Testis (tissue), 3 donors: Measurements from ENCODE around the gene ME1. TPM values are rescaled to one million over a fixed set of nuclear protein-coding genes. Genes with fewer than 3 reads are reported as not detected.

Source experiments
- DNase-seq: peaks from one replicate; pipeline ENCODE4 v3.0.0-alpha.2; 2019
- H3K27ac ChIP-seq, 2 donors: fragments of 200-600 bp; sonication (generic); one replicate each; pipeline ENCODE4 v1.5.1; 2019
- H3K27me3 ChIP-seq: fragments of 200-600 bp; sonication (generic); one replicate; pipeline ENCODE4 v1.5.1; 2019
- H3K36me3 ChIP-seq: fragments of 200-600 bp; sonication (generic); one replicate; pipeline ENCODE4 v1.5.1; 2017; ENCODE audit warnings: low read depth; ENCODE audit errors: missing control alignments
- H3K4me1 ChIP-seq: fragments of 200-600 bp; sonication (generic); one replicate; pipeline ENCODE4 v1.5.1; 2019
- H3K4me3 ChIP-seq, 2 donors: fragments of 200-600 bp; sonication (generic); one replicate each; pipeline ENCODE4 v1.5.1; 2017 to 2019
- H3K9me3 ChIP-seq: fragments of 200-600 bp; sonication (generic); one replicate; pipeline ENCODE4 v1.5.1; 2017
- POLR2A ChIP-seq: fragments of 450-650 bp; IDR thresholded peaks from one replicate; pipeline ENCODE4 v1.6.1; 2017; ENCODE audit warnings: antibody characterized with exemption, mild to moderate bottlenecking, moderate library complexity
- WGBS, 2 donors: methylation state at CpG; one replicate each; pipeline ENCODE4 v1.1.5; 2018; 5-methylcytosine and 5-hydroxymethylcytosine counted together
- intact Hi-C: fragments of 100-400 bp; cut with DNase I; formaldehyde crosslinking; loops from one replicate; pipeline ENCODE4 v1.15.1; 2023; ENCODE audit warnings: low total_unique reads
- polyA plus RNA-seq: library from polyadenylated mRNA; stranded (reverse); fragments of 350-450 nt; fragmentation: Illumina TruSeq; extraction: RNeasy Lipid Tissue Mini Kit (QIAGEN cat#74804); gene quantifications from one replicate; pipeline ENCODE4 v1.2.3, GENCODE V29; 2014; ENCODE audit warnings: low read depth, low replicate concordance; ENCODE audit not compliant: insufficient read depth
- total RNA-seq, 2 donors: library from RNA; depleted of rRNA; stranded (reverse); fragments of >200 nt; gene quantifications; one replicate each; pipeline ENCODE4 v1.2.3, GENCODE V29; 2016
- TF ChIP-seq, protein P1 (sequence below), 3 experiments: fragments of 450-650 bp in 2 of 3; fragments of 200-600 bp in 1 of 3; sonication (generic) in 1 of 3; IDR thresholded peaks; one replicate each; pipeline ENCODE4 v1.5.1; 2016 to 2019; ENCODE audit warnings: antibody characterized with exemption in 3 of 3, mild to moderate bottlenecking in 2 of 3, moderate library complexity in 1 of 3

ME1 gene
- total and polyA plus RNA-seq, 3 donors from 2014 or later = 28.0 to 37.2 (median 32.9) TPM

DNA sequence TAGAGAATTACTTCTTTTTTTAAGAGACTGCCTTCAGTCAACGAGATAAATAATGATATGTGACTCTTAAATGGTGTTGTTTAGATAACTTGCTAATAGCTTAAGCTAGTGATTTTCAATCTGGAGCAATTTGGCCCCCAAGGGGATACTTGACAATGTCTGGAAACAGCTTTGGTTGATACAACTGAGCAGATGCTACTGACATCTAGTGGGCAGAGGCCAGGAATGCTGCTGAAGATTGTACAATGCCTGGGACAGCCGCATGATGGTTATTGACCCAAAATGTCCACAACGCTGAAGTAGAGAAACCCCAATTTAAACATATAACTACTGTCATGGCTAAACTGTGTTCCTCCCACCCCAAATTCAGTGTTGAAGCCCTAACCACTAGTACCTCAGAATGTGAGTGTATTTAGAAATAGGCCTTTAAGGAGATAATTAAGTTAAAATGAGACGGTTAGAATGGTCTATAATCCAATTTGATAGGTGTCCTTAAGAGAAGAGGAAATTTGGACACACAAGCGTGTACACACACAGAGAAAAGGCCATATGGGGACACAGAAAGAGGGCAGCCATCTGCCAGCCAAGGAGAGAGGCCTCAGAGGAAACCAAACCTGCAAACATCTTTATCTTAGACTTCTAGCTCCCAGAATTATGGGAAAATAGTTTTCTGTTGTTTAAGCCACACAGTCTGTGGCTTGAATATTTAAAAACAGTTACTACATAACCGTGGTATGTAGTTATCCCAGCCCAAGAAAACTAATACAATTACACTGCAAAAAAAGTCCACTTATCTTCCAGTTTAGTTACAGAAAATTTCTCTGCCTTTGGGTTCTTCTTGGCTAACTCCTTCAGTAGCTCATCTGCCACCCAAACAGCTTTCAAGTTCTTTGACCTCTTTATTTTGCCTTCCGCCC is 215.5 kb downstream of the ME1 start:
- Histone ChIP-seq H3K4me3 (no peak overlapping the region), H3K27me3 (no peaks in the 10 kb centered on the region), H3K4me1 (no peaks in the 10 kb centered on the region), H3K27ac (no peak overlapping the region), H3K36me3 (no peaks in the 10 kb centered on the region), H3K9me3 (no peaks in the 10 kb centered on the region)
- TF ChIP-seq, protein P1, sequence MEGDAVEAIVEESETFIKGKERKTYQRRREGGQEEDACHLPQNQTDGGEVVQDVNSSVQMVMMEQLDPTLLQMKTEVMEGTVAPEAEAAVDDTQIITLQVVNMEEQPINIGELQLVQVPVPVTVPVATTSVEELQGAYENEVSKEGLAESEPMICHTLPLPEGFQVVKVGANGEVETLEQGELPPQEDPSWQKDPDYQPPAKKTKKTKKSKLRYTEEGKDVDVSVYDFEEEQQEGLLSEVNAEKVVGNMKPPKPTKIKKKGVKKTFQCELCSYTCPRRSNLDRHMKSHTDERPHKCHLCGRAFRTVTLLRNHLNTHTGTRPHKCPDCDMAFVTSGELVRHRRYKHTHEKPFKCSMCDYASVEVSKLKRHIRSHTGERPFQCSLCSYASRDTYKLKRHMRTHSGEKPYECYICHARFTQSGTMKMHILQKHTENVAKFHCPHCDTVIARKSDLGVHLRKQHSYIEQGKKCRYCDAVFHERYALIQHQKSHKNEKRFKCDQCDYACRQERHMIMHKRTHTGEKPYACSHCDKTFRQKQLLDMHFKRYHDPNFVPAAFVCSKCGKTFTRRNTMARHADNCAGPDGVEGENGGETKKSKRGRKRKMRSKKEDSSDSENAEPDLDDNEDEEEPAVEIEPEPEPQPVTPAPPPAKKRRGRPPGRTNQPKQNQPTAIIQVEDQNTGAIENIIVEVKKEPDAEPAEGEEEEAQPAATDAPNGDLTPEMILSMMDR (IDR thresholded peaks at IDR 0.05) = peak; percentile 38 to 68 (median 65)
- no peak for TF ChIP-seq POLR2A
- 38 to 41% methylated on average over 7 of the region's 7 CpGs for WGBS, 2 donors
- peak; percentile 82 for DNase-seq
- intact Hi-C loops = loop anchor here (10.0 kb wide), 1 partner anchor 299 kb away; the partner anchor contains the start of gene PRSS35

DNA sequence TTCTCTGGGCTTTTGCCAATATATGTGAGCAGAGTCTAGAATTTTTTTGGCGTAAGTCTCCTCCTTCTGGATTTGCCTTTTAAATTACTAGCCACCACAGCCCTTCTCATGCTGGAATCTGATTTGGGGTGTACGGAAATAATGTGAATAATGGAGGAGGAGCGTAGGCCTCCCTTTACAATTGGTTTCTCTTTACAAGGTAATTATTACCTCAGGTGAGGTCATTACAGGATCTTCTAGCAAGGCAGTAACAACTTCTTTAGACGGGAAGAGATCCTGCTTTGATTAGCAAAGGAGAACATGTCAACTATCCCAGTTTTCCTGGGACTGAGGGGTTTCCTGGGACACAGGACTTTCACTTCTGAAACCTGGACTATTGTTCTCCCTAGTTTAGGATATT is 228.8 kb downstream of the ME1 start:
- Histone ChIP-seq H3K36me3 (no peaks in the 10 kb centered on the region), H3K27me3 (no peaks in the 10 kb centered on the region), H3K4me1 (no peaks in the 10 kb centered on the region), H3K4me3 (no peak overlapping the region), H3K9me3 (no peaks in the 10 kb centered on the region), H3K27ac (no peak overlapping the region)
- WGBS, 2 donors = 74 to 81% methylated on average over 4 of the region's 4 CpGs
- no peak for TF ChIP-seq POLR2A
- TF ChIP-seq, protein P1 (IDR thresholded peaks at IDR 0.05) = no peak
- intact Hi-C loops = no loop called here
- no peak for DNase-seq

DNA sequence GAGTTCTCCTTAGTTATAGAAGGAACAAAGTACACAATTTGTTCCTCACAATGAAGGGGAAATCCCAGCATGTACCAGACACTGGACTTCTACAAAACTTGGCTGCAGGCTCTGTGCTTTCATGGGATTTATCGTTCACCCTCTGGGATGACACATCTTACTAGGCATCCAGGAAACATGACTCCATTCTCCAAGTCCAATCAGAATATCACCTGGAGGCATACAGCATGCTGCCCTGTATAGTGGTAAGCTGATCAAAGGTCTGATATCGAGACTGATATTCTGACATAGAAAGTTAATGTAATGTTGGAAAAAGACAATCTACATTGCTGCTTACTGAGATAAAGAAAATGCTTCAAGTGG is 231.0 kb downstream of the ME1 start:
- 65 to 66% methylated on average over 2 of the region's 2 CpGs for WGBS, 2 donors
- TF ChIP-seq, protein P1 (IDR thresholded peaks at IDR 0.05) = no peak
- TF ChIP-seq POLR2A = no peak
- Histone ChIP-seq H3K27me3 (no peaks in the 10 kb centered on the region), H3K4me1 (peaks cover 4% of the 10 kb centered on the region), H3K9me3 (no peaks in the 10 kb centered on the region), H3K36me3 (no peaks in the 10 kb centered on the region), H3K27ac (no peak overlapping the region), H3K4me3 (no peak overlapping the region)
- intact Hi-C loops = loop anchor here (10.0 kb wide), 1 partner anchor 135 kb away; the partner anchor contains the start of genes DOP1A and UBE3D
- DNase-seq = peak; percentile 32

DNA sequence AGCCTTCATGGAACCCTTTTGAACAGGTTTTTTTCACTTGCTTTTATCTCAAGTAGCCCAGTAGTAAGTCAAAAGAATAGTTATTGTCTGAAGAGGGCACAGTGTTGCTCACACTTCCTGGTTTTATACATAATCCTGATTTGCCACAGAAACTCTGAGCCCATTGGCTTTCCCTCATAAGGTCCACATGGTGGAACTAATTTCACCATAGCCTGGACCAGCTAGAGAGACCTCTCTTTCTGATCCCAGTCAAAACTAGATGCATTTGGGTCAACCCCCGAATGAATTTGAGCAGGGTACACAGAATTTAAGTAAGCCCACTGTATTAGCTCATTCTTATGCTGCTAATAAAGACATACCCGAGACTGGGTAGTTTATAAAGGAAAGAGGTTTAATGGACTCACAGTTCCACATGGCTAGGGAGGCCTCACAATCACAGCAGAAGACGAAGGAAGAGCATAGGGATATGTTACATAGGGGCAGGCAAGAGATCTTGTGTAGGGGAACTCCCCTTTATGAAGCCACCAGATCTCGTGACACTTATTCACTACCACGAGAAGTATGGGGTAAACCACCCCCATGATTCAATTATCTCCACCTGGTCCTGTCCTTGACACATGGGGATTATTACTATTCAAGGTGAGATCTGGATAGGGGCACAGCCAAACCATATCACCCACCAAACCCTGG is 231.5 kb downstream of the ME1 start:
- DNase-seq = no peak
- intact Hi-C loops = loop anchor here (10.0 kb wide), 1 partner anchor 135 kb away; the partner anchor contains the start of genes DOP1A and UBE3D
- no peaks in the 10 kb centered on the region for H3K36me3 ChIP-seq
- no peak overlapping the region for H3K27ac ChIP-seq
- no peak for TF ChIP-seq POLR2A
- TF ChIP-seq, protein P1 (IDR thresholded peaks at IDR 0.05) = no peak
- H3K4me3 ChIP-seq = no peak overlapping the region
- peaks cover 9% of the 10 kb centered on the region for H3K4me1 ChIP-seq
- WGBS, 2 donors = 68 to 79% methylated on average over 5 of the region's 5 CpGs
- no peaks in the 10 kb centered on the region for H3K9me3 ChIP-seq
- no peaks in the 10 kb centered on the region for H3K27me3 ChIP-seq
